PC-9 (cell line): ENCODE data around the gene RIOX2.

Experiments
- CTCF ChIP-seq: fragments of 200-600 bp; sonication (generic); conservative IDR thresholded peaks from 2 replicates; pipeline ENCODE4 v1.6.1; 2017; ENCODE audit warnings: mixed run types, antibody characterized with exemption, mild to moderate bottlenecking, moderate library complexity
- EZH2 ChIP-seq: fragments of 200-600 bp; sonication (generic); IDR thresholded peaks from 2 replicates; pipeline ENCODE4 v1.8.0; 2017; ENCODE audit warnings: antibody characterized with exemption, low read depth

- no peak for TF ChIP-seq CTCF
- no peak for TF ChIP-seq EZH2
These were observed 2.8 kb upstream of the RIOX2 start for GRCh38 chr3:97974996-97975395.
